ENCODE measurements around the gene MINPP1.

GRCh38 chr10:87544721-87545120 is 40.0 kb downstream of the MINPP1 start:
- TF ChIP-seq CTCF (conservative IDR thresholded peaks at IDR 0.05; ENCODE audit: low read depth, low read length) (no peak), POLR2A (IDR thresholded peaks at IDR 0.05; ENCODE audit: low read depth, low read length) (no peak), SMC3 (IDR thresholded peaks at IDR 0.05; ENCODE audit: low read depth, low read length) (no peak), RAD21 (IDR thresholded peaks at IDR 0.05; ENCODE audit: low read length) (no peak), CHD1 (IDR thresholded peaks at IDR 0.05; ENCODE audit: low read depth, low read length) (no peak)
